ENCODE results near the gene CCDC158.

DNA sequence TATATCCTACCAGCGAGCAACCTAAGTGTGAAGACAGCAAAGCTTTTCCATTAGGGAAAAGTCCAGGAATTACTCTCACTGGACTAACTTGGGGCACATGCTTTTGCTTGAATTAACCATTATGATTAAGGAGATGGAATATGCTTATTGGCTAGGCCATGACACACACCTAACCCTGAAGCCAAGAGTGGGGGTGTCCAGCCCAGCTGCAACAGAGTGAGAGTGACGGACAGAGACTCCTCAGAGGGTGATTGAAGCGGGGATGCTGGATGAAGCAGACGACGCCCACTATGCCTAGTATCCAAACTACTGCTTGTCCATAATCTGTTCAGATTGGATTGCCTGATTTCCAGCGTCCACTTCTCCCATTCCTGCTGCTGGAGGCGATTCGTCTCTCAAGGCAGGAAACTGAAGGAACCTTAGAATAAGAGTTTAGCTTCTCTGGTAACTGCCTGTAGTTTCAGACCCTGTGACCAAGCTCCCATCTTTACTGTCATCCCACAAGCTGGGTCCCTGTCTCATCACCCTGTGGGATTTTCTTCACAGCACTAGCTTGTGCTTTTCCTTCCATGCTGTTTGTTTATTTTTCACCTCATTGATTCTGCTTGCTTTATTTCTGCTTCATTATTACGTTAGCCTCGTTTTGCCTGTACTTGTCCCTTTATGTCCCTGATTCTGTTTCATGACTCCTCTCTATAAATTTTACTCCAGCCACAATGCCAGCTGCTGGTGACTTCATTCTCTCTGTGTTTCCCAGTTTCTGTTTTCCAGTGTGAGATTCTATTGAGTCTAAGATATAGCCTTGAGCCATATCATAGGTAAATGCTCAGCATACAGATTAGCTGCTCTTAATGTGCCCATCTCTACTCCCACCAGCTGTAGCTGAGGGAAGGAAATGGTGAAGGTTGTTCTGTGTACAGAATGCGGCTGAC is 150.4 kb downstream of the CCDC158 start:
- TF ChIP-seq ZNF274 (IDR thresholded peaks at IDR 0.05; ENCODE audit: low read depth, low read length) (no peak), YY1 (IDR thresholded peaks at IDR 0.05; ENCODE audit: insufficient read depth, insufficient read length) (no peak)
